GM23248 (cell line): ENCODE data around the gene MEGF6.

ENCODE experiments used
- EZH2 ChIP-seq: fragments of 200-600 bp; sonication (generic); IDR thresholded peaks from 2 replicates; pipeline ENCODE4 v1.6.1; 2018; ENCODE audit warnings: antibody characterized with exemption, mild to moderate bottlenecking; ENCODE audit not compliant: insufficient read depth, poor library complexity, severe bottlenecking
- EZH2phosphoT487 ChIP-seq: fragments of 200-600 bp; sonication (generic); IDR thresholded peaks from 2 replicates; pipeline ENCODE4 v1.6.1; 2018; ENCODE audit warnings: antibody characterized with exemption, moderate library complexity, mild to moderate bottlenecking, low read depth; ENCODE audit not compliant: insufficient read depth

- no peak for TF ChIP-seq EZH2
- no peak for TF ChIP-seq EZH2phosphoT487
Observed at GRCh38 chr1:3616861-3617260, 5.6 kb upstream of the MEGF6 start.
